ENCODE measurements around the gene FAM53C.
"Not testable (repeated sequence)": the region's sequence is repeated elsewhere in the genome, so short reads cannot be mapped to it uniquely, and the experiment has no call there.

Gene FAM53C

DNA sequence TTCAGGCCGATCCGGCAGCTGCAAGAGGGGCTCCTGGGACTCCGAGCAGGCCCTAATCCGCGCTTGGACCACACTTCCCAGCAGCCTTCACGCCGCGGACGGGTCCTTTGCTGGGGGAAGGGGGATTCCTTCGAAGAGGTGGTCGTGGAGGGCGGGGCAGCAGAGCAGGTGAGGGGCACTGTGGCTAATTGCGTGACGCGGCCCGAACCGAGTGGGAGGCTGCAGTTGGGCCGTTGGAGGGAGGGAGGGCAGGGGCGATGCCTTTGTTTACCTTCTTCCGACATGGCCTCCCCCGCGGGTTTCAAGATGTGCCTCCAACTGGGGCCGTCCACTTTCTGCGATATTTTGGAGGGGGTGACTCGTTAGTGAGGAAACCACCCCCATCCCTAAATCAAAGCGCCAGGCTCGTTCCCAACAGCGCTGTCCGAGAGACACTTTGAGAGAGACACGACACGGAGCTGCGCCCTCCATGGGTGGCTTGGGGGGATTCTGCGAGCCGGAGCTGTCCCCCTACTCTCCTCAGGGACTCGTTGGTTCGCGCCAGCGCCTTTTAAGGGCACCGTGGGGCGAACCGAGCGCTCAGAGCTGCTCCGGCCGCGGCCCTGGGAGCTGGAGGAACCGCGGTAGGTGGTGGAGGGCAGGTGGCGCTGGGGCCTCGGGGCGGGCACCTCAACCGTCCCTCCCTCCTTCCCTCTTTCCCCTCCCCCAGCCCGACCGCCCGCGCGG lies at the start of gene FAM53C:
Gene FAM53C (plus strand): TSS at position 582 of the 726 bp plus-strand sequence. CDS start 3,070 bp downstream, outside the sequence.
- DNase-seq (ENCODE audit: low spot score): peak; percentile 92

DNA sequence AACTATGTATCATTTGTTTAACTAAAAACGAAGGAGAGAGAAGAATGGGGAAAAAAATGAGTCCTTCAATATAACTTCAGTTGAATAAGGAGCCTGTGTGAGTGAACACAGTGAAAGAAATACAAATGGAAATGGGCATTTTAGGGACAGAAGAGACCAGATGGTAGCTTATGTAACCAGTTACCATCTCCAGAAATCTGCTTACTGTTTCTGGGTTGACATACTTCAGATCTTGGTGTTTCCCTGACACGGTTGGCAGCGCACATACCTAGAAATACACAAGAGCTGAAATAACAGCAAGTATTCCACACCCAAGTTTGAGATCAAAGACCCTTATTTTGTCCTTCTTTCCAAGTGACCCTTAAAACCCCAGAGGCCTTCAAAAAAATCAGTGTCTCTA lies 48.8 kb upstream of the FAM53C start:
- peak; percentile 98 for DNase-seq (ENCODE audit: low spot score)

DNA sequence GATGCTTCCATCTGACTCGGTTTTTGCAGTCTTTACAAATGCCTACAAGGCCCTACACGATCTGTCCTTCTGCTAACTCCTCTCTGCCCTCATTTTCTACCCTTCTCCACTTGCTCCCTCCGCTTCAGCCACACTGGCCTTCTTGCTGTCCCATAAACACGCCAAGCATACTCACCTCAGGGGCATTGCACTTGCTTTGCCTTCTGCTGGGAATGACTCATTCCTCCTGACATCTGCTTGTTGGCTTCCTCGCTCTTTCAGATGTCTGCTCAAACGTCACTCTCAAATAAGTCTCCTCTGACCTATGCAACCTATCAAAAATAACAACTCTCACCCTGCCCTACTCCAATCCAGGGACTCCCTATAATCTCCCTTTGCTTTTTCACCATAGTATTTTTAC lies 34.7 kb upstream of the FAM53C start:
- peak; percentile 49 for DNase-seq (ENCODE audit: low spot score)

DNA sequence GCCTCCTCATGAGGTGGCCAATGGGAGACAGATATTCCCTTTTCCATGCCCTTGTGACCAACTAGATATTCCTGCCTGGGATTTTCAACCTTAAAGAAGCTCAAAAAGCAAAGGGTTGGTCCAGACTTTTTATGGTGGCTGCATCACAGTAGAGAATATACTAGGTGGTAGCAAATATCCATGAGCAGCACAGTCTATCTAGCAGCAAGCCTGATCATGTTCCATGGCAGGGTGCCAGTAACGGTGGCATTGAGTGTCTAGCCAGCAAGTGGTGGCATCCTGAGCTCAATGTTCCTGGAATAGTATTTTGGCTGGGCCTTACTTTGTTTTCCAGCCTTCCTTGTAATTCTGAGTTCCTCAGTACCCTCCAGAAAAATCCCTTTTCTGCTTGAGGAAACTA lies 32.3 kb upstream of the FAM53C start:
- DNase-seq (ENCODE audit: low spot score): peak; percentile 94

DNA sequence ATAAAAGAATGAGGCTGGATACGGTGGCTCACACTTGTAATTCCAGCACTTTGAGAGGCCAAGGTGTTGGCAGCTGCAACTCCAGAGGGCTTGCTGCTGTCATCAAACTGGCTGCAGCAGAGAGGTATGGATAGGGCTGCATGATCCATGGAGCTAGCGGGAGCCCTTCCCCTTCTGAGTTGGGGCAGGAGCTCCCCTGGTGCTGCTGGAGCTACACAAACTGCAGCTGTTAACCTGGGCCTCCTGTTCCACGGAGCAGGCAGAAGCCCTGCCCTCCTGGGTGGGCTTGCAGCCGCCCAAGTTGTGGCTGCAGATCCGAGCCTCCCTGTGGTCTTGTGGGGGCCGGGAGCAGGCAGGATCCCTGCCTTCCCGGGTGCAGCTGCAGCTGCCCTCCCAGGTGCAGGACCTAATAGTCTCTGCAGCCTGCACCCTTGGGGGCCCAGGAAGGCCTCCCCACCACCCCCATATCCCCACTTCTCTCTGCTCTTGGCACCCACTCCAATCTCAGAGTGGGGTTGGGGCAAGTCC lies 22.3 kb upstream of the FAM53C start:
- no peak for DNase-seq (ENCODE audit: low spot score)

DNA sequence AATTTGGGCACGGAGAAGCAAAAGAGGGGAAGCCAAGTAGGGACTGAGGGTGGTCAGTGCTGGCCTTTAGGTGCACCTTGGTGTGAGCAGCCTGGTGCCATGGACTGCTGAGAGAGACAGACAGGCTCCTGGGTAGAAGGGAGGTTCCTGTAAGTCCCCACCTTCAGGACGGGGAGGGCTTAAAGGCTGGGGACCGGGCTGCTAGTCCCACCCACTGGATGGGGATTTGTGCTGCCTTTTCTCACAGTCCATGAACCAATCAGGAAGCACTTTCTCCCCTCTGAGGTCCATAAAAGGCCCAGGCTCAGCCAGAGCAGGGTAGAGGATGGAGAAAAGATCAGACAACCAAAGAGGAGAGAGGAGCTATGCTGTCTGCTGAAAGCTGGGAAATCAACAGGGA lies 21.7 kb upstream of the FAM53C start:
- no peak for DNase-seq (ENCODE audit: low spot score)

DNA sequence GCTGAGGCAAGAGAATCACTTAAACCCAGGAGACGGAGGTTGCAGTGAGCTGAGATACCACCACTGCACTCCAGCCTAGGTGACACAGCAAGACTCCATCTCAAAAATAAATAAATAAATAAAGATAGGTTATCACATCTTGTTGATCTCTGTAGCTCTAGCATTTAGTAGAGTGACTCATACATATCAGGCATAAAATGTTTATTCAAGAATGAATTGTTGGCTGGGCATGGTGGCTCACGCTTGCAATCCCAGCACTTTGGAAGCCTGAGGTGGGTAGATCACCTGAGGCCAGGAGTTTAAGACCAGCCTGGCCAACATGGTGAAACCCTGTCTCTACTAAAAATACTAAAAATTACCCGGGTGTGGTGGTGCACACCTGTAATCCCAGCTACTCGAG lies 19.9 kb upstream of the FAM53C start:
- not testable (repeated sequence) for DNase-seq (ENCODE audit: low spot score)

DNA sequence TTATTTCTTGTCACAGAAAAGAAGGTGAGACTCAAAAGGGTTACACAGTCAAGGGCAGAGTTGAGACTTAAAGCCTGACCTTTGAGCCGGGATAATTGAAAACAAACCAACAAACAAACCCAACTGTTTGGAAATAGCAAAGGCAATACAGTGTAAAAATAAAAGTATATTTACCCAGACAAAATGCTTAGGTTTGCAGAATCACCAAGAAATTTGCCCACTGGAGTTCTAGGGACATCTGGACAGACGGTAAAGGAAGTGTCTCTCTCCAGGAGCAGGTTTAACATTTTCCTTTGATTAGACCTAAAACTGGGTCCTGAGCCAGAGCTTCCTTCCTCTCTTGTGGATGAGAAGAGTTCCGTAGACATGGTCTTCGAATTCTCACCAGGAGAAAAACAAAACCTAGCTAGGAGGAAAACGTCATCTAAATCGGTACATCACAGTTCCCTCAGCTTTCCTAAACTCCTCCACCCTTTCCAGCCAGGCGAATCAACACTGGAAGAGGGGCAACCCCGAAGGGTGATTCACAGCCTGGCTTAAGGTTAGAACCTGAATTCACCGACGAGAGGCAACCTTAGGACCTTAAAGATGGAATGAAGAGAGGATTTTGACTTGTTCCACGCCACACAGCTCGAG lies 7.1 kb upstream of the FAM53C start:
- no peak for DNase-seq (ENCODE audit: low spot score)

DNA sequence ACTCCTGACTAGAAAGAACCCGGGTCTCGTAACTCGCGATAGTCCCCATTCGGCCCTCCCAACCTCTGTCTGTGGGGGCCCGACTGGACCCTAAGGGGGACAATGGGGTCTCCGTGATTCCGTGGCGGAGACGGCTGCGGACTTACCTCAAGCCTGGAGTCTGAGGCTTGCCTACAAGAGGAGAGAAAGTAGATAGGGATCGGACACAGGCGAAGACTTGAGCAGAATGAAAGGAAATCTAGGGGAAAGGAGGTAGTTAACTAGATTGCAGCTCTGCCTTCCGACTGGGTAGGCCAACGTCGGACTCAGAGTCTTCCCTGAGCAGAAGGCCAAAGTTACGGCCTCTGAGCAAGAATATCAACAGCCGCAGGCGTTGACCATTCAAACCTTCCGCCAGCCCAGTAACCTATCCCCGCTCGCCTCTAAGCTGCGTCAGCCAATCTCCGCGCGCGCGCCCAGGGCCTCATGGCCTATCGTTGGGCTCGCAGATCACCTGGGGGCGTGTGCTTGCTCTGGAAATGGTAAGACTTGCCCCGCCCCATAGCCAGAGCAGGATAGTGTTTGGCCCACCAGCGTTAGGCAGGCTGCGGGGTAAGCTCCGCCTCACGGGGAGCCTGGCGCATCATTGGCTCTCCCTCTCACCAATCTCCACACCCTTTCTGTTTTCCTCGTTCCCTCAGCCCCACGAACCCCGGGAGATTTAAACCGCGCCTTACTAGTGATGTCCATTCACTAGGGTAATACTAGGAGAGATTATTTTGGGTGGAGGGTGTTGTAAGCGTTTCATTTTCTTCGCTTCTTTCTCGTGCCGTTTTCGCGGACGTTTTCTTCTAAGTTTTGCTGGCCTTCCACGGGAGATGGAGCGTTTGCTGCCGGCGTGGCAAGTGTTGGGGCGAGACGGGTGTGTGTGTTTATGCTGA lies 6.4 kb upstream of the FAM53C start, which contains the start of gene CDC25C:
Gene CDC25C (minus strand): TSS at position 356 of the 920 bp plus-strand sequence. CDS start 624 bp downstream, outside the sequence.
- DNase-seq (ENCODE audit: low spot score): peak; percentile 100

DNA sequence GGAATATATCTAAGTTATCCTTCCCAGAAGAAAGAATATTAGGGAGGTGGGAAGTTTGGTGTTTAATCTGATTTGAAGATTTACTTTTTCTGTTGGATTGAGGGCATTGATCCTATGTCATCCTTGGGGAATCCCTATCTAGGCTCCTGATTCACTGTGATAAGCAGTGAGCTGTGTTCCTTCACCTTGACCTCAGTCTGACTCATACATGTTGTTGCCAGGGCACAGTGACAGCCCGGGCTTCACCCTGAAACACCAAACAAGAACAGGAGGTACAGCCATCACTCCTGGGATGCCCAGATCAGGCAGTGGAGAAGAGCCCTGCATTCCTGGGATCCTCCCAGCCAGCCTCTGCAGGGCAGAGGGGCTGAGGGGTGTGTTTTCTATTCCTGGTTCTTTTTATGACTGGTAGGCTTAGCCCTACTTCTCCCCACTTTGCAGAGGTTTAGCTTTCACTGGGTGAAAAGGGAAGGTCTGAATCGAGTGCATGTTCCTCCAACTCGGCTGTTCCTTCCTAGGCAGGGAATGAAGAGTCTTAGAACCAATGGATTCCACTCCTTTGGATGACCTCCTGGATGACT lies 3.1 kb upstream of the FAM53C start:
- DNase-seq (ENCODE audit: low spot score): no peak

DNA sequence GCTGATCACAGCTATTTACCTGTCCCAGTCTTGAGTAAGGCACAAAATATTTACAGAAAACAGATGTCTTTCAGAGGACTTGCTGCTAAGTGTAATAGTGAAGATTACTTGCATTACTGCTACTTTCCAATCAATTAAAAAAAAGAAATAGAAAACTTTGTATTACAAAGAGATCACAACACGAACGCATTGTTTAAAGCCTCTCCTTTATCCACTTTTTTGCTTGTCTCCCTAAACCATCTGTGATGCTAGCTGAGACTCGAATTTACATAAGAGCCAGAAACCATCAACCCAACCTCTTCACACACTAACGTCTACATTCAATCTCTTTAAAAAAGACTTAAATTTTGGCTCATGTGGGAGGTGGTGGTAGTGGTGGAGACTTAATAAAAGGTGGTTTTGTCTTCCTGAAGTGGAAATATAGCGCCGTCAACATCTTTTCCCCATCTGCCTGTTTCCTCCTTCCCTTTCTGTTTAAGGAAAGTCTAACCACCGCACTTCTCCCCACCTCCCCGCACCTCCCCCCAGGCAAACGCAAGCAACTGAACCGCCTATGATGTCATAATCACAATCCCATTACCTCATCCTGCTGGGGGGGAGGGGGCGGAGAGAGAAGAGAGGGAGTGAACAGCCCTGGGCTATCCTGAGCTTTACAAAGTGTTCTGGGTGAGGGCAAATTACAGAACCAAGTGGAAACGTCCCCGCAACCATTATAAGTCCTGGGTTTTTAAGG lies 948 bp upstream of the FAM53C start:
- DNase-seq (ENCODE audit: low spot score): peak; percentile 91

DNA sequence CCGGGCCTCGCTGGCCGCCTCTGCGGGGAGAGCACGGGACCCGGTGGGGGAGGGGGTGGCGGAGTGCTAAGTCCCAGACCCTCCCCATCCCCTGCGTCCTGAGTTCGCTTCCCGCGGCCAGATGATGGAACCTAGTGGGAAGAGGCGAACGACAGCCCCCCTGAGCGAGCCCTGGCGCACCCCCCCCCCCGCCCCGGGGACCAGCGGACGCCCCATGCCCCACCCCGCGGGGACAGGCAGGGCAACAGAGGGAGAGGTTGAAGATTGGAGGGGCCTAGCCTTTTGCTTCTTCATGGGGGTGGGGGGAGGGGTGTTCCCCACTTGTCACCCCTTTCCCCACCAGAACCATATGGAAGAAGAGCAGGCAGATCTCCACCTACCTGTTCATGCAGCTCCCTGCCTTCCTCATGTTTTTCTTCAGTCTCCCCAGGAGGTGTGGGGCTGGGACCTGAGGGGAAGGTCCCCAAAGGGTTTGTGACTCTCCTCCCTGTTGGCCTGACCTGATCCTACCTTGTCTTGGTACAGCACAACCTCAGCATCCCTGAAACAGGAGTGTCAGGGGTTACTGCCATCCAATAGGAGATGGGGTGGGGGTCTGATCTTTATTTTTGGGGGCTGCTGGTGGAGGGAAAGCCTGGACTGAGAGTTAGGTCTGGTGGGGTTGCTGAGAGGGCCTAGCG lies 485 bp downstream of the FAM53C start:
- DNase-seq (ENCODE audit: low spot score): no peak

DNA sequence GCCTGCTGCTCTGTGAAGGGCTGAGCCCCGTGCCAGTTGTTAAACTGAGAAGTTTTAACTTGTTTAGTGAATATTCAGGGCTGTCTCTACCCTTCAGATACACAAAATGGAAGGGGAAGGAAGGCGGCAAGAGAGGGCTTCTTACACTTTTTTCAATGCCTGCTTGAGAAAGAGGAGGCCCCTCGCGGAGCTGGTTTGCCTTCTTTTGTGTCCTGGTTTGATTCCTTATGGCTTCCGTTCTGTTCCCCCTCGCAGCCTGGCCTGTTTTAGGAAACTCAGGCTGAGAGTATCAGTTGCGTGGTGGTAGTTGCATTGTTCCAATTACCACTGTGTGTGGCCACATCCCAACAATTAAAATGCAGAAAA lies 1.0 kb downstream of the FAM53C start:
- no peak for DNase-seq (ENCODE audit: low spot score)

DNA sequence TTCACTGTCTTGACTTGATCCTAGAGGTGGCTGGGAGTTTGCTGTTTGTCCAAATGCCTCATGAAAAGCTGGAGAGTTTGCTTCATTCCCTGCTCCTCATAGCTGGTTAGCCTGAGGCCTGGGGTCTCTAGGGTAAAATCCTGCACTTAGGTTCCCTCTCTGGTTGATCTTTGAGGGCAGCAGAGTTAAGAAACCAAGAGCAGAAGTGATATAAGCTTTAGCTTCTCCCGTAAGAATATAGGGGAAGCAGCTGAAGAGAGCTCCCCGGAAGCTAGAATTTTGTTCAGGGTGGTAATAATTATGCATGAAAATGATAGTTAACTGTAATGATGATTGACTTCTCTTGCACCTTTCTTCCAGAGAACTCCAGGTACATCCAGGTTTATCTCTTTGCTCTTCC lies 1.4 kb downstream of the FAM53C start:
- DNase-seq (ENCODE audit: low spot score): no peak

DNA sequence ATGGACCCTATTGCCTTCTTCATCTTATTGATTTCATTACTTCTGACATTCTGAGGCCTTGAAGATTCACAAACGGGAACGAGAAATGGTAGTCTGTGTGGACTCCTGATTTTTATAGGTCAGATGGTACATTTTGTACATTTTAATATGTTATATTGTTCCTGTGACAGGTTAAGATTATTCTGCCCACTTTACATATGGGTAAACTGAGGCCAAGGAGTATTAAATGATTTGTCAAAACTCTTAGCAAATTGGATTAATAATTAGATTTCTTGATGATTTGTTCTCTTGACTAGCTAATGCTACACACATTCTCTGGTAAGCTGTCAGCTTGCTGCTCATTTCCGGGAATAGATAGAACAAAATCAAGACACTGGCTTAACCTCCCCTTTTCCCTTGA lies 1.9 kb downstream of the FAM53C start:
- no peak for DNase-seq (ENCODE audit: low spot score)

DNA sequence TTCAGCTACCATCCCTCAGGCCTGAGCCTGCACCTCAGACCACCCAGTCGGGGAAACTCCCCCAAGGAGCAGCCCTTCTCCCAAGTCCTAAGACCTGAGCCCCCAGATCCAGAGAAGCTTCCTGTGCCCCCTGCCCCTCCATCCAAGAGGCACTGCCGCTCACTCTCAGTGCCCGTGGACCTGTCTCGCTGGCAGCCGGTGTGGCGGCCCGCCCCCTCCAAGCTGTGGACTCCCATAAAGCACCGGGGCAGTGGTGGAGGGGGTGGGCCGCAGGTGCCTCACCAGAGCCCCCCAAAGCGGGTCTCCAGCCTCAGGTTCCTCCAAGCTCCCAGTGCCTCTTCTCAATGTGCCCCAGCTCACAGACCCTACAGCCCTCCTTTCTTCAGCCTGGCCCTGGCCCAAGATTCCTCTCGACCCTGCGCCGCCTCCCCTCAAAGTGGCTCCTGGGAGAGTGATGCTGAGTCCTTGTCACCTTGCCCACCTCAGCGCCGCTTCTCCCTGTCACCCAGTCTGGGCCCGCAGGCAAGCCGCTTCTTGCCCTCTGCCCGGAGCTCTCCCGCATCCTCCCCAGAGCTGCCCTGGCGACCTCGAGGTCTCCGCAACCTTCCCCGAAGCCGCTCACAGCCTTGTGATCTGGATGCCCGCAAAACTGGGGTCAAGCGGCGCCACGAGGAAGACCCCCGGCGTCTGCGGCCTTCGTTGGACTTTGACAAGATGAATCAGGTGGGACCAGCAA lies 7.0 kb downstream of the FAM53C start:
- DNase-seq (ENCODE audit: low spot score): no peak

DNA sequence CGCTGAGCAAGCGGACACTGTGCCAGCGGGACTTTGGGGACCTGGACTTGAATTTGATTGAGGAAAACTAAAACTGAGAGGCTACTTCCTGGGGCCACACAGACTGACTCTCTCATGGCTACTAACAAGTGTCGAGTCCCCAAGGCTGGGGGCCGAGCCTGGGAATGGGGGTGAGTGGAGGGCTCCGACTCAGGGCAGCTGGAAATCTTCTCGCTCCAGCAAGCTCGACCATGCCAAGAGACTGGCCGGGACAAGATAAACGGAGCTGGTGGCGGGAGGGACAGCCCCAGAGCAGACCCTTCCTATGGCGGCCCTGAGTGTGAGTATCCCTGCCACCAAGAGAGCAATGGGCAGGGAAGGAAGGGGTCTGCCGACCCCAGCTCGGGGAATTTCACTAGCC lies 8.8 kb downstream of the FAM53C start:
- no peak for DNase-seq (ENCODE audit: low spot score)

DNA sequence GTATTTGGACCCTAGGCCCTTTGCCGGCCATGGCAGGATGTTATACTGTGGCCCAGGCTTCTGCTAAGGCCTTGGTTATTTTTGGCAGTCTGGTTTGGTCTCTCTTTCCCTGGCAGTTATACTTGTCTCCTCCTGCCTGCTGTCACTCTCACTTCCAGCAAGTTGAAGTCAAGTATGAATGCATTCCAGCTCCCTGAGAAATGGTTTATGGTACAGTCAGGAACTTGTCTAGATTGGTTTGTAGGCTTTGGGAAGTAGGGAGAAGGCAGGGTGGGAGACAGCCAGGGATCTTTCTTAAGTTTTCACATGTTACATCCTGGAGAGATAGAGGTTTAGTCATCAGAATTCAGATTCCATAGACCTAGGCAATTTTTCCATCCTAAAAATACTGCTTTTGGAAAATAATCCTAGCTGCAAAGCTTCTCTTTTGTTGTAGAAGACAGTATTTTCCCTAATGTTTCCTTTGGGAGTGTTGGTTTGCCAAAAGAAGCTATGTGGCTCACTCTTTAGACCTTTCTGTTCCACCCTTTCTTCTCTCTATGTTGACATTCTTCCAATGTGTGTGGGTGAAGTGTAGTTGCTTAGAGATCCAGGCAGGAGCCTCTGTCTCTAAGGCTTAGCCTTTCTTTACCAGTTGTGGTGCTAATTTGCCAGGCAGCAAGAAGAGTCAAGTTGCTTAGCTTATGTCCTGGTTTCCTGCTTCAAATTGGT lies 11.9 kb downstream of the FAM53C start:
- DNase-seq (ENCODE audit: low spot score): no peak

DNA sequence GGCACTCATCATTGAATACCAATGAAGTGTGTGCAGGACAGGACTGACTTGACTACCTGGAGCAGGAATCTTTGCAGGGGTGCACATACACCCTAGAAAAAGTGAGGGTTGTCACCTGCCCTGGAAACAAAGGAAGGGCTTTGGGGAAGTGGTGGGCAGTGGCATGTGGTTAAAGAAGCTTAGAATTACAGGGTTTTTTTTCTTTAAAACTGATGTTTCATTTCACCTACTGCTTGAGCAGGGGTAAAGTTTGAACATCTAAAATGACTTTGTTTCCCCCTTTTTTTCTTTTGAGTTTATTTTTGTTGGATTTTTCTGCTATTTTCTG lies 12.5 kb downstream of the FAM53C start:
- no peak for DNase-seq (ENCODE audit: low spot score)

DNA sequence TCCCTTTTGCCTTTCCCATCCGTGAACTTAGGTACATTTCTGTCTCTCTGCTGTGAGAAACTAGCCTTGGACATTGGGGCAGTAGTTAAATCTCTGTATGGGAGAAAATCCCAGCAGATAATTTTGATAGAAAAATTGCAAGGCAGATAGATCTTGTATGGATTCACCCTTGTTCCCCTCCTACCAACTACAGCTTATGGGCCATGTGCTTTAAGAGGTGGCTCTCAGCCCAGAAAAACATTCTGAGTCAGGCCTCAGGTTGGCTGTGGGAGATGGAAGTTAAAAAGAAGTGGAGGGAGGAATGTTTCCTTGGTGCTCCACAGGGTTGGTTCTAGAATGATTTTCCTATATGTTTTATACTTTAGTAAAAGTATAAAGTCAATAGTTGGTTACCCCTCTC lies 13.0 kb downstream of the FAM53C start:
- no peak for DNase-seq (ENCODE audit: low spot score)
